OCI-LY3 (cell line): Measurements from ENCODE around the gene INKA1.

Source experiments
- EZH2phosphoT487 ChIP-seq: fragments of 200-600 bp; shearing (Covaris generic); IDR thresholded peaks from 2 replicates; pipeline ENCODE4 v1.6.1; 2018; ENCODE audit warnings: antibody characterized with exemption, mixed run types, low read depth
- TF ChIP-seq, protein P1 (sequence below): fragments of 200-600, 300-600 bp; sonication (generic); IDR thresholded peaks from 2 replicates; pipeline ENCODE4 v1.5.1; 2014; ENCODE audit warnings: antibody characterized with exemption, low read length, low read depth

DNA sequence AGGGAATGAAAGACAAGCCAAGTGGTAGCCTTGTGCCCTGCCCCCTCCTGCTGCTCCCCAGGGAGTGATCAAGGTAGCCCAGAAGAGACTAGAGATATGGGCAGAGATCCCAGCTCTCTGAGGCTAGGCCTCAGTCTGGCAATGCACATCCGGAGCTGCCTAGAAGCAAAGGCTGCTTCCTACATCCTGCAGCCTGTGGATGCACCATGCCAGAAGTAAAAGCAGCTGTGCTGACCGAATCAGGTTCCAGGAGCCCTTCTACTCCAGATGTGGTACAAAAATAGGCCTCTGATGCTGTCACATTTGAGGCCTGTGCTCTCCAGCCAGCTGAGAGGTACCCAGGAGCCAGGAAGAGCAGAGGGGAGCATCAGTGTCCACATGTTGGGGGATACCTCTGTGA, 37.3 kb downstream of the INKA1 start:
- TF ChIP-seq, protein P1, sequence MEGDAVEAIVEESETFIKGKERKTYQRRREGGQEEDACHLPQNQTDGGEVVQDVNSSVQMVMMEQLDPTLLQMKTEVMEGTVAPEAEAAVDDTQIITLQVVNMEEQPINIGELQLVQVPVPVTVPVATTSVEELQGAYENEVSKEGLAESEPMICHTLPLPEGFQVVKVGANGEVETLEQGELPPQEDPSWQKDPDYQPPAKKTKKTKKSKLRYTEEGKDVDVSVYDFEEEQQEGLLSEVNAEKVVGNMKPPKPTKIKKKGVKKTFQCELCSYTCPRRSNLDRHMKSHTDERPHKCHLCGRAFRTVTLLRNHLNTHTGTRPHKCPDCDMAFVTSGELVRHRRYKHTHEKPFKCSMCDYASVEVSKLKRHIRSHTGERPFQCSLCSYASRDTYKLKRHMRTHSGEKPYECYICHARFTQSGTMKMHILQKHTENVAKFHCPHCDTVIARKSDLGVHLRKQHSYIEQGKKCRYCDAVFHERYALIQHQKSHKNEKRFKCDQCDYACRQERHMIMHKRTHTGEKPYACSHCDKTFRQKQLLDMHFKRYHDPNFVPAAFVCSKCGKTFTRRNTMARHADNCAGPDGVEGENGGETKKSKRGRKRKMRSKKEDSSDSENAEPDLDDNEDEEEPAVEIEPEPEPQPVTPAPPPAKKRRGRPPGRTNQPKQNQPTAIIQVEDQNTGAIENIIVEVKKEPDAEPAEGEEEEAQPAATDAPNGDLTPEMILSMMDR = no peak
- TF ChIP-seq EZH2phosphoT487 = no peak
